Keratinocyte (primary cell): Measurements from ENCODE around the gene PSD4. TPM values are rescaled to one million over a fixed set of nuclear protein-coding genes. Genes with fewer than 3 reads are reported as not detected.

Experiments used
- DNase-seq: peaks from one replicate; pipeline ENCODE4 v3.0.0-alpha.2; 2011; ENCODE audit warnings: low read depth, missing footprints, low spot score
- FAIRE-seq: peaks from 2 replicates; lab custom pipeline; 2011; peaks lifted over from hg19 to GRCh38; lab: Jason Lieb, UNC
- H2AFZ ChIP-seq: 2 replicates; pipeline ENCODE4 v1.6.0; 2012; ENCODE audit warnings: low read length, control low read depth, inconsistent platforms; ENCODE audit not compliant: control insufficient read depth
- H3K27ac ChIP-seq: 2 replicates; pipeline ENCODE4 v1.5.1; 2011; ENCODE audit warnings: low read length; ENCODE audit not compliant: control insufficient read depth, insufficient read depth
- H3K27me3 ChIP-seq: 3 replicates; pipeline ENCODE4 v1.6.0; 2011; ENCODE audit warnings: low read length; ENCODE audit not compliant: control insufficient read depth, insufficient read depth; ENCODE audit errors: extremely low read depth
- H3K36me3 ChIP-seq, 2 experiments: 2 replicates in 1 of 2; 3 replicates in 1 of 2; pipeline ENCODE4 v1.5.1; 2011; ENCODE audit warnings: low read length in 2 of 2, mild to moderate bottlenecking in 1 of 2; ENCODE audit not compliant: control insufficient read depth in 2 of 2, insufficient read depth in 2 of 2; ENCODE audit errors: extremely low read depth in 1 of 2
- H3K4me1 ChIP-seq: 3 replicates; pipeline ENCODE4 v1.5.1; 2011; ENCODE audit warnings: low read length; ENCODE audit not compliant: control insufficient read depth, insufficient read depth; ENCODE audit errors: extremely low read depth
- H3K4me2 ChIP-seq: 3 replicates; pipeline ENCODE4 v1.6.0; 2011; ENCODE audit warnings: low read depth, low read length; ENCODE audit not compliant: control insufficient read depth, insufficient read depth; ENCODE audit errors: extremely low read depth
- H3K4me3 ChIP-seq, 3 experiments: fragments of 200-600 bp in 1 of 3; sonication (generic) in 1 of 3; 2 replicates in 2 of 3; 3 replicates in 1 of 3; pipeline ENCODE4 v1.5.1; 2011 to 2016; ENCODE audit warnings: low read length in 3 of 3, mild to moderate bottlenecking in 3 of 3, control low read depth in 2 of 3, inconsistent platforms in 1 of 3, low read depth in 1 of 3, mixed read lengths in 1 of 3, mixed run types in 1 of 3, moderate library complexity in 1 of 3; ENCODE audit not compliant: control insufficient read depth in 2 of 3, insufficient read depth in 2 of 3; ENCODE audit errors: extremely low read depth in 1 of 3
- H3K79me2 ChIP-seq: 2 replicates; pipeline ENCODE4 v1.6.0; 2012; ENCODE audit warnings: low read length; ENCODE audit not compliant: control insufficient read depth, insufficient read depth
- H3K9ac ChIP-seq: 3 replicates; pipeline ENCODE4 v1.6.0; 2011; ENCODE audit warnings: low read length; ENCODE audit not compliant: control insufficient read depth, insufficient read depth; ENCODE audit errors: extremely low read depth
- H3K9me1 ChIP-seq: 3 replicates; pipeline ENCODE4 v1.6.0; 2011; ENCODE audit warnings: low read length; ENCODE audit not compliant: control insufficient read depth, insufficient read depth; ENCODE audit errors: extremely low read depth
- H3K9me3 ChIP-seq: 2 replicates; pipeline ENCODE4 v1.5.1; 2012; ENCODE audit warnings: low read depth, low read length; ENCODE audit not compliant: control insufficient read depth
- H4K20me1 ChIP-seq: 3 replicates; pipeline ENCODE4 v1.6.0; 2011; ENCODE audit warnings: low read length; ENCODE audit not compliant: control insufficient read depth, insufficient read depth; ENCODE audit errors: extremely low read depth
- CTCF ChIP-seq, 3 experiments: IDR thresholded peaks in 1 of 3; conservative IDR thresholded peaks in 1 of 3; optimal IDR thresholded peaks in 1 of 3; 2 replicates in 2 of 3; 3 replicates in 1 of 3; pipeline versions ENCODE3 to v1.5.1; 2011; ENCODE audit warnings: low read length in 3 of 3, mild to moderate bottlenecking in 3 of 3, moderate library complexity in 2 of 3, control low read depth in 1 of 3, inconsistent platforms in 1 of 3; ENCODE audit not compliant: insufficient read depth in 2 of 3; ENCODE audit errors: extremely low read depth in 1 of 3
- EZH2 ChIP-seq: IDR thresholded peaks from one replicate; pipeline ENCODE4 v1.6.1; 2012; ENCODE audit warnings: inconsistent platforms, mild to moderate bottlenecking, low read length, moderate library complexity
- dilution Hi-C: fragments of 300-500 bp; cut with MboI; formaldehyde crosslinking; loops from one replicate; pipeline ENCODE4 v1.7.0; 2020; ENCODE audit warnings: low sequenced_read_pairs; ENCODE audit not compliant: extremely low pct_ligation_motif_present
- polyA plus RNA-seq, 5 experiments: library from polyadenylated mRNA; depleted of rRNA in 3 of 5; stranded (reverse) in 3 of 5; stranded (forward) in 1 of 5; unstranded in 1 of 5; fragments of >200 nt; gene quantifications; 1 replicate in 1 of 5; 2 replicates in 3 of 5; 3 replicates in 1 of 5; pipeline versions ENCODE4 v1.2.1 to v1.2.3, GENCODE V29; 2011 to 2012; ENCODE audit warnings: missing spikeins in 2 of 5, low read depth in 1 of 5, low replicate concordance in 1 of 5

The PSD4 gene
- polyA plus RNA-seq, 1 donor (not counting 4 experiments of a cell fraction or from before 2014, with no cell fraction given), result 11.1 TPM

- no peak for DNase-seq
- Histone ChIP-seq H4K20me1 (no peaks in the 10 kb centered on the region), H3K27ac (peak overlapping the region; percentile 42), H3K9me1 (no peaks in the 10 kb centered on the region), H3K36me3 (no peaks in the 10 kb centered on the region), H3K4me1 (peaks cover 26% of the 10 kb centered on the region), H3K9me3 (no peaks in the 10 kb centered on the region), H3K27me3 (no peaks in the 10 kb centered on the region), H3K4me3 (peak overlapping the region in 2 of 3 experiments; percentile 41 to 43), H3K79me2 (peaks cover 15% of the 10 kb centered on the region), H3K9ac (peak overlapping the region; percentile 60), H3K4me2 (peak overlapping the region; percentile 53), H2AFZ (no peak overlapping the region)
- TF ChIP-seq EZH2 (no peak), CTCF (optimal IDR thresholded peaks at IDR 0.05 in 1 of 3, IDR thresholded peaks at IDR 0.05 in 1 of 3, conservative IDR thresholded peaks at IDR 0.05 in 1 of 3; ENCODE audit: extremely low read depth in 1 of 3, insufficient read depth in 2 of 3, low read length in 3 of 3) (no peak)
- FAIRE-seq, result no peak
- dilution Hi-C loops, result no loop called here
These were observed 62.8 kb downstream of the PSD4 start for GRCh38 chr2:113236367-113237159.

DNA sequence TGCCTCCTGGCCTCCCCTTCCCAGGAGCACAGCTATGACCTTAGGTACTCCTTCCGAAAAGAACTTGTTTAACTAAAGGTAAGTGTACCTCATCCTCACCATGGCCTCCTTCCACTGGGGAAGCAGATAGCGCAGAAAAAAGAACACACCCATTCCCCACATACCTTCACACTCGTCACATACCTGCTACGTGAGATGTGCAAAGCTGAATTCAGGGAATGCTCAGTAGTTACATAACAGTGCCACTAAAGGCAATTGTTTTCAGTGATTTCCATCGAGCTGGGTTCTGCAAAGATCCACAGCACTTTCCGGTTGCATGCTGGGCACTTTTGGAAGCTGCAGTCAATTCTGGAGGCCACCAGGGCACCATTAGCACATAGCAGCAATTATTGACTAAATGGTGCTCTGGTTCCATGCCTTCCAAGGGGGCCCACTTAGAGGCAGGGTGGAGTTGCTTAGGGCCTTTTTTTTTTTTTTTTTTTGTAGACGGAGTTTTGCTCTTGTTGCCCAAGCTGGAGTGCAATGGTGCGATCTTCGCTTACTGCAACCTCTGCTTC, 63.9 kb downstream of the PSD4 start:
- FAIRE-seq, result no peak
- peaks cover 31% of the 10 kb centered on the region for H3K4me1 ChIP-seq
- peak overlapping the region; percentile 60 for H3K9ac ChIP-seq
- H3K4me2 ChIP-seq, result peak overlapping the region; percentile 57
- no peak overlapping the region for H3K27ac ChIP-seq
- no peaks in the 10 kb centered on the region for H3K36me3 ChIP-seq
- peak overlapping the region in 1 of 3 experiments; percentile 16 for H3K4me3 ChIP-seq
- dilution Hi-C loops, result no loop called here
- H3K27me3 ChIP-seq, result no peaks in the 10 kb centered on the region
- H2AFZ ChIP-seq, result no peak overlapping the region
- H4K20me1 ChIP-seq, result no peaks in the 10 kb centered on the region
- H3K79me2 ChIP-seq, result peaks cover 15% of the 10 kb centered on the region
- H3K9me1 ChIP-seq, result no peaks in the 10 kb centered on the region
- DNase-seq, result no peak
- no peaks in the 10 kb centered on the region for H3K9me3 ChIP-seq
- TF ChIP-seq CTCF (optimal IDR thresholded peaks at IDR 0.05 in 1 of 3, IDR thresholded peaks at IDR 0.05 in 1 of 3, conservative IDR thresholded peaks at IDR 0.05 in 1 of 3; ENCODE audit: extremely low read depth in 1 of 3, insufficient read depth in 2 of 3, low read length in 3 of 3) (no peak), EZH2 (no peak)
